ENCODE measurements around the gene MYH10.

MYH10 gene

DNA sequence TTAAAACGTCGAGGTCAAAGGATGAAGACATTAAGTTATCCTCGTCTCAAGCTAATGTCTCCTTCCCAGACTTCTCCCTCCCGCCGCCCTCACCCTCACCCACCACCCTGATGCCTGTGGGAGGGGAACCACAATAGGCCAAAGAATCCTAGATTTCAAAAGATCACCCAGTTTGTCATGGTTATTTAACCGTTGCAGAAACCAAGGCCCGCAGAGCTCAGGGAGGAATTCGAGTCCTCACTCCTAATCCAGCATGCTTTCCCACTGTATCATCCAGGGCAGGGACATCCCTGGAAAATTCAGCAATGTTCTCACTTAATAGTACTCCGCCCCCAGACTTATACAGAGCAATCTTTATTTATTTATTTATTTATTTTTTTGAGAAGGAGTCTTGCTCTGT, 41.8 kb upstream of the MYH10 start:
- Histone ChIP-seq H3K27me3 (peaks cover 12% of the 10 kb centered on the region), H3K27ac (no peak overlapping the region), H3K9me3 (no peaks in the 10 kb centered on the region), H3K36me3 (no peaks in the 10 kb centered on the region), H3K4me1 (ENCODE audit: control insufficient read depth in 1 of 2, insufficient read depth in 1 of 2, low read depth in 1 of 2, low read length in 1 of 2) (no peaks in the 10 kb centered on the region), H3K4me3 (ENCODE audit: low read depth in 1 of 2, low read length in 1 of 2) (no peak overlapping the region)
- TF ChIP-seq, protein P1, sequence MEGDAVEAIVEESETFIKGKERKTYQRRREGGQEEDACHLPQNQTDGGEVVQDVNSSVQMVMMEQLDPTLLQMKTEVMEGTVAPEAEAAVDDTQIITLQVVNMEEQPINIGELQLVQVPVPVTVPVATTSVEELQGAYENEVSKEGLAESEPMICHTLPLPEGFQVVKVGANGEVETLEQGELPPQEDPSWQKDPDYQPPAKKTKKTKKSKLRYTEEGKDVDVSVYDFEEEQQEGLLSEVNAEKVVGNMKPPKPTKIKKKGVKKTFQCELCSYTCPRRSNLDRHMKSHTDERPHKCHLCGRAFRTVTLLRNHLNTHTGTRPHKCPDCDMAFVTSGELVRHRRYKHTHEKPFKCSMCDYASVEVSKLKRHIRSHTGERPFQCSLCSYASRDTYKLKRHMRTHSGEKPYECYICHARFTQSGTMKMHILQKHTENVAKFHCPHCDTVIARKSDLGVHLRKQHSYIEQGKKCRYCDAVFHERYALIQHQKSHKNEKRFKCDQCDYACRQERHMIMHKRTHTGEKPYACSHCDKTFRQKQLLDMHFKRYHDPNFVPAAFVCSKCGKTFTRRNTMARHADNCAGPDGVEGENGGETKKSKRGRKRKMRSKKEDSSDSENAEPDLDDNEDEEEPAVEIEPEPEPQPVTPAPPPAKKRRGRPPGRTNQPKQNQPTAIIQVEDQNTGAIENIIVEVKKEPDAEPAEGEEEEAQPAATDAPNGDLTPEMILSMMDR (IDR thresholded peaks at IDR 0.05), result no peak

DNA sequence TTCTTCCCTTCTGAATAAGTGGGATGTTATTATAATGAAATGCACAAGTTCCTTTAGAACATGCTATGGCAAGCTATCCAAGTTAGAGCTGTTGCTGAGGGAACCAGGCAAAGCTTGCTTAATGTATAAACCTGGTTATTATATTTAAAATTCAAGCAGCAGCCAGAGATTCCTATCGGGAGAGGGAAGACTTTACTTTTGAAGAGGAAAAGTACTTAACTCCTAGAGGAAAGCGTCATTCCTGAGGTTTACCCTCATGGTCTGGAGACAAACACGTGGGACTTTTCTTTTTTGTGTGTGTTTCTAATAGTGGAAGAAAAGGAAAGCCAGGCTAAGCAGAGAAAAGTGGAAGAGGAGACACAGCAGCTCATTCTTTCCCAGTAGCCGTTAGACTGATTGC, 39.9 kb upstream of the MYH10 start:
- H3K4me3 ChIP-seq (ENCODE audit: low read depth in 1 of 2, low read length in 1 of 2), result no peak overlapping the region
- H3K9me3 ChIP-seq, result no peaks in the 10 kb centered on the region
- TF ChIP-seq, protein P1 (IDR thresholded peaks at IDR 0.05), result no peak
- H3K4me1 ChIP-seq (ENCODE audit: control insufficient read depth in 1 of 2, insufficient read depth in 1 of 2, low read depth in 1 of 2, low read length in 1 of 2), result no peaks in the 10 kb centered on the region
- H3K27me3 ChIP-seq, result peaks cover 12% of the 10 kb centered on the region
- H3K27ac ChIP-seq, result no peak overlapping the region
- no peaks in the 10 kb centered on the region for H3K36me3 ChIP-seq

DNA sequence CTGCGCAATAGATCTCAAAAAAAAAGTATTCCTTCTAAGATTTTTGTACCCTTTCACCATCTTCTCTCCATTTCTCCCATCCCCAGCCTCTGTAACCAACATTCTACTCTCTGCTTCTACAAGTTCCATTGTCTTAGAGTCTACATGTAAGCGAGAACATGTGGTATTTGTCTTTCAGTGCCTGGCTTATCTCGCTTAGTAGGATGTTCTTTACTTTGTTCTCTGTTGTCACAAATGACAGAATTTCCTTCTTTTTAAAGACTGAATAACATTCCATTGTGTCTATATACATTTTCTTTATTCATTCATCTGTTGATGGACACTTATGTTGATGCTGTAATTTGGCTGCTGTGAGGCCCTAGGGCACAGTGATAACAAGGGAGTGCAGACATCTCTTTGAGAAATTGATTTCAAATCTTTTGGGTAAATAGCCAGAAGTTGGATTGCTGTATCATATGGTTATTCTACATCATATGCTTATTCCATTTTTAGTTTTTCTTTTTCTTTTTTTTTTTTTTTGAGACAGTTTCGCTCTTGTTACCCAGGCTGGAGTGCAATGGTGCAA, 37.7 kb upstream of the MYH10 start:
- TF ChIP-seq, protein P1 (IDR thresholded peaks at IDR 0.05), result no peak
- Histone ChIP-seq H3K4me1 (ENCODE audit: control insufficient read depth in 1 of 2, insufficient read depth in 1 of 2, low read depth in 1 of 2, low read length in 1 of 2) (no peaks in the 10 kb centered on the region), H3K4me3 (ENCODE audit: low read depth in 1 of 2, low read length in 1 of 2) (no peak overlapping the region), H3K9me3 (no peaks in the 10 kb centered on the region), H3K27ac (no peak overlapping the region), H3K36me3 (no peaks in the 10 kb centered on the region), H3K27me3 (peaks cover 4% of the 10 kb centered on the region)

DNA sequence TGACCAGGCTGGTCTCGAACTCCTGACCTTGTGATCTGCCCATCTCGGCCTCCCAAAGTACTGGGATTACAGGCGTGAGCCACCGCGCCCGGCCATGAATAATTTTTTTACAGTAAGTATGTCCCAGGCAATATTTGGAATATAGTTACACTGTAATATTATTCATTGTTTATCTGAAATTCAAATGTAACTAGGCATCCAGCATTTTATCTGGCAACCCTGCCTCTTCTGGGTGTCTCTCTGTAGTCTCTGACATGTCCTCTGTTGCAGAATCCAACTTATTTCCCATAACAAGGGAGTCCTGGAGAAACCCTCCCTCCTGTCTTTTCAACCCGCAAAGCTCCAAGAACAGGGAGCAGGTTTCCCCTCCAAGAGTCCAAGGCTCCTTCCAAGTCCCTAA, 36.9 kb upstream of the MYH10 start:
- TF ChIP-seq, protein P1 (IDR thresholded peaks at IDR 0.05), result no peak

DNA sequence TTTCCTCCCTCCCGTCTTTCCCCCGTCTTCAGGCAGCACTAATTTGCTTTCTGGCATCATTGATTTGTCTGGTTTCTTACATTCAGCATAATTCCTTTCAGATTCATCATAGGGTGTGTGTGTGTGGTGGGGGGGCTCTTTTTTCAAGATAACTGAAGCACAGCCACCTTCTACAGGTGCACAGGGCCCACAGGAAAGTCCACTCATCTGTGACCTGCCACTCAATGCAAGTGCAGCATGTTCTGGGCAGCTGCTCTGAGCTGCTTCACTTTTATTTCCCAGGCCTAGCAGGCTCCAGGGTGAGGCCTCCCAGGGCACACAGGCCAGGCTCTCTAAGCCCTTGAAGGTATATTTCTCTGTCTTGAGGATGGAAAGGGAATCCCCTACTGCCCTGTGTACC, 35.2 kb upstream of the MYH10 start:
- H3K27ac ChIP-seq, result no peak overlapping the region
- TF ChIP-seq, protein P1 (IDR thresholded peaks at IDR 0.05), result no peak
- no peak overlapping the region for H3K4me3 ChIP-seq (ENCODE audit: low read depth in 1 of 2, low read length in 1 of 2)
- H3K36me3 ChIP-seq, result no peaks in the 10 kb centered on the region
- H3K27me3 ChIP-seq, result no peaks in the 10 kb centered on the region
- H3K9me3 ChIP-seq, result no peaks in the 10 kb centered on the region
- H3K4me1 ChIP-seq (ENCODE audit: control insufficient read depth in 1 of 2, insufficient read depth in 1 of 2, low read depth in 1 of 2, low read length in 1 of 2), result no peaks in the 10 kb centered on the region

More for the DNA sequence above, 36.9 kb upstream of the MYH10 start:
- Histone ChIP-seq H3K36me3 (no peaks in the 10 kb centered on the region), H3K4me3 (ENCODE audit: low read depth in 1 of 2, low read length in 1 of 2) (no peak overlapping the region), H3K27me3 (no peaks in the 10 kb centered on the region), H3K9me3 (no peaks in the 10 kb centered on the region), H3K27ac (no peak overlapping the region), H3K4me1 (ENCODE audit: control insufficient read depth in 1 of 2, insufficient read depth in 1 of 2, low read depth in 1 of 2, low read length in 1 of 2) (no peaks in the 10 kb centered on the region)

Measured in neutrophil (primary cell).